ENCODE data around the gene STAG3. TPM values are rescaled to one million over a fixed set of nuclear protein-coding genes. Genes with fewer than 3 reads are reported as not detected.

STAG3 gene
- polyA plus RNA-seq, 1 experiment, result 0.22 TPM

GRCh38 chr7:100147278-100147677 is 30.4 kb upstream of the STAG3 start:
- no peak for DNase-seq (ENCODE audit: low read depth, low spot score)
- ChIA-PET POLR2A (no interaction called here), CTCF (interaction anchor here (0.7 to 3.2 kb wide), 2 partner anchors 15 to 199 kb away, joined by 5 to 32 read pairs; no protein-coding TSS in a partner anchor)
- H3K4me3 ChIP-seq (ENCODE audit: low read depth, low read length), result no peak overlapping the region
- H3K27ac ChIP-seq (ENCODE audit: low read depth, low read length), result no peak overlapping the region
- H3K27me3 ChIP-seq (ENCODE audit: control insufficient read depth, insufficient read depth, low read length), result no peaks in the 10 kb centered on the region
- no peaks in the 10 kb centered on the region; the same call in 1 of the 2 replicates for H3K9me3 ChIP-seq (ENCODE audit: control insufficient read depth, insufficient read depth, low read length)
- no peak for TF ChIP-seq CTCF (IDR thresholded peaks at IDR 0.05; ENCODE audit: low read depth, low read length)

GRCh38 chr7:100148225-100148558 is 29.5 kb upstream of the STAG3 start:
- no peak for TF ChIP-seq CTCF (IDR thresholded peaks at IDR 0.05; ENCODE audit: low read depth, low read length)
- Histone ChIP-seq H3K27me3 (ENCODE audit: control insufficient read depth, insufficient read depth, low read length) (no peaks in the 10 kb centered on the region), H3K27ac (ENCODE audit: low read depth, low read length) (no peak overlapping the region), H3K4me3 (ENCODE audit: low read depth, low read length) (peak overlapping the region; percentile 43), H3K9me3 (ENCODE audit: control insufficient read depth, insufficient read depth, low read length) (no peaks in the 10 kb centered on the region; the same call in 1 of the 2 replicates)
- no peak for DNase-seq (ENCODE audit: low read depth, low spot score)
- POLR2A ChIA-PET, result interaction anchor here (0.6 to 1.6 kb wide), 6 partner anchors 9 to 282 kb away, joined by 3 to 9 read pairs (median 7); partner anchors contain the start of genes GAL3ST4, GPC2, MEPCE and ZCWPW1
- CTCF ChIA-PET, result interaction anchor here (0.6 to 3.2 kb wide), 4 partner anchors 15 to 333 kb away, joined by 3 to 32 read pairs (median 4); no protein-coding TSS in a partner anchor

GRCh38 chr7:100148559-100149328 is 29.0 kb upstream of the STAG3 start, which contains the start of gene LAMTOR4:
TSS of gene LAMTOR4 (plus strand) at chr7:100148918. CDS start at chr7:100148973, 55 bp downstream.
- Histone ChIP-seq H3K27me3 (ENCODE audit: control insufficient read depth, insufficient read depth, low read length) (no peaks in the 10 kb centered on the region), H3K4me3 (ENCODE audit: low read depth, low read length) (peak within 1 kb of the TSS; percentile 97), H3K9me3 (ENCODE audit: control insufficient read depth, insufficient read depth, low read length) (no peaks in the 10 kb centered on the region; the same call in 1 of the 2 replicates), H3K27ac (ENCODE audit: low read depth, low read length) (no peak within 1 kb of the TSS)
- CTCF ChIA-PET, result interaction anchor here (0.6 to 1.0 kb wide), 3 partner anchors 16 to 332 kb away, joined by 3 to 4 read pairs (median 3); no protein-coding TSS in a partner anchor
- DNase-seq (ENCODE audit: low read depth, low spot score), result peak; percentile 99
- POLR2A ChIA-PET, result interaction anchor here (0.7 to 1.6 kb wide), 6 partner anchors 9 to 281 kb away, joined by 3 to 9 read pairs (median 4); partner anchors contain the start of genes GAL3ST4, GPC2, MEPCE and ZCWPW1
- no peak for TF ChIP-seq CTCF (IDR thresholded peaks at IDR 0.05; ENCODE audit: low read depth, low read length)

DNA sequence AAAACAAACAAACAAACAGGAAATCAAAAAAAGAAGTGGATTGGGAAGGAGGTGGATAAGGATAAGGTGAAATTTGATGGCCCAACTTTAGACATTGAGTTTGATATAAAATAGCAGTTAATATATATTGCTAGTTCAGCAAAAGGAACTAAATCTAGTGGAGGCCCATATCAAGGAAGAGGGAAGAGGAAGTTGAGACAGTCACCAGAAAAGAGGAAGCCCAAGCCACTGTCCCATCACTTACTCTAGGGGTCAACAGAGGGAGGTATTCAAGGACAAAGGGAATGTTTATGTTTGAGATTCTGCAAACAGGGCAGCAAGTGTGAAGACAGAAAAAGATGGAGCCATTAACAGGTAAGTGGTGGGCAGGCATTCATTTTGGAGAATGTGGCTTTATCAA is 25.3 kb upstream of the STAG3 start:
- CTCF ChIA-PET, result no interaction called here
- Histone ChIP-seq H3K9me3 (ENCODE audit: control insufficient read depth, insufficient read depth, low read length) (no peaks in the 10 kb centered on the region; the same call in 1 of the 2 replicates), H3K27me3 (ENCODE audit: control insufficient read depth, insufficient read depth, low read length) (no peaks in the 10 kb centered on the region), H3K4me3 (ENCODE audit: low read depth, low read length) (no peak overlapping the region), H3K27ac (ENCODE audit: low read depth, low read length) (no peak overlapping the region)
- POLR2A ChIA-PET, result no interaction called here
- no peak for DNase-seq (ENCODE audit: low read depth, low spot score)
- no peak for TF ChIP-seq CTCF (IDR thresholded peaks at IDR 0.05; ENCODE audit: low read depth, low read length)

Measured in AG04450 (cell line).